Activated CD8-positive, alpha-beta memory T cell treated with anti-CD3 and anti-CD28 coated beads, Interleukin-2, amount 50 U/mL, for 4 hours (primary cell): ENCODE data around the gene ZNF784.

Experiments
- DNase-seq: peaks from one replicate; pipeline ENCODE4 v3.0.0-alpha.2; 2020

The ZNF784 gene

GRCh38 chr19:55624109-55625003 lies at the start of gene ZNF784:
ZNF784 (minus strand) TSS chr19:55624566; CDS start chr19:55624561, 5 bp downstream.
- peak; percentile 93 for DNase-seq

- DNase-seq: no peak
Measured at GRCh38 chr19:55673889-55674288, 49.5 kb upstream of the ZNF784 start.

- no peak for DNase-seq
Measured at GRCh38 chr19:55673465-55673864, 49.1 kb upstream of the ZNF784 start.

GRCh38 chr19:55672418-55672817 lies 48.1 kb upstream of the ZNF784 start:
- DNase-seq: no peak

- DNase-seq: no peak
Measured at GRCh38 chr19:55671054-55671378, 46.6 kb upstream of the ZNF784 start.

GRCh38 chr19:55670280-55671053 lies 46.1 kb upstream of the ZNF784 start:
- no peak for DNase-seq

GRCh38 chr19:55669418-55670279 lies 45.3 kb upstream of the ZNF784 start:
- DNase-seq: no peak

- no peak for DNase-seq
Measured at GRCh38 chr19:55668603-55669348, 44.4 kb upstream of the ZNF784 start.

GRCh38 chr19:55667958-55668357 lies 43.6 kb upstream of the ZNF784 start:
- DNase-seq: no peak

GRCh38 chr19:55667511-55667910 lies 43.1 kb upstream of the ZNF784 start:
- DNase-seq: no peak

GRCh38 chr19:55667006-55667381 lies 42.6 kb upstream of the ZNF784 start:
- no peak for DNase-seq

- no peak for DNase-seq
Measured at GRCh38 chr19:55666343-55667005, 42.1 kb upstream of the ZNF784 start.

GRCh38 chr19:55663846-55664536 lies 39.6 kb upstream of the ZNF784 start:
- DNase-seq: no peak

- no peak for DNase-seq
Measured at GRCh38 chr19:55661826-55662225, 37.5 kb upstream of the ZNF784 start.

GRCh38 chr19:55660991-55661390 lies 36.6 kb upstream of the ZNF784 start:
- DNase-seq: no peak

GRCh38 chr19:55660404-55660803 lies 36.0 kb upstream of the ZNF784 start:
- no peak for DNase-seq

GRCh38 chr19:55659822-55660221 lies 35.5 kb upstream of the ZNF784 start:
- no peak for DNase-seq

- DNase-seq: no peak
Measured at GRCh38 chr19:55658846-55659459, 34.6 kb upstream of the ZNF784 start.

- DNase-seq: no peak
Measured at GRCh38 chr19:55656988-55657747, 32.8 kb upstream of the ZNF784 start.

GRCh38 chr19:55656552-55656951 lies 32.2 kb upstream of the ZNF784 start:
- no peak for DNase-seq
